Natural killer cell (primary cell): ENCODE results near the gene MAST4. TPM values are rescaled to one million over a fixed set of nuclear protein-coding genes. Genes with fewer than 3 reads are reported as not detected.

Experiments used
- ATAC-seq, 3 donors: fragments of 150-1000 bp in 2 of 3; fragments of 200-7000 bp in 1 of 3; cut with Tn5 transposase; 1 replicate in 1 of 3; 2 replicates in 2 of 3; pipeline ENCODE4 v1.10.0; 2021; ENCODE audit warnings: mild to moderate bottlenecking in 2 of 3, moderate library complexity in 2 of 3
- DNase-seq, 2 donors: peaks; one replicate each; pipeline versions ENCODE4 v3.0.0 to v3.0.0-alpha.2; 2013 to 2021; ENCODE audit warnings: mixed read lengths in 1 of 2
- H3K27ac ChIP-seq: one replicate; pipeline ENCODE4 v1.5.1; 2013; ENCODE audit warnings: mild to moderate bottlenecking, low read length
- H3K27me3 ChIP-seq: one replicate; pipeline ENCODE4 v1.6.1; 2013; ENCODE audit warnings: low read length; ENCODE audit not compliant: control insufficient read depth, insufficient read depth
- H3K36me3 ChIP-seq: one replicate; pipeline ENCODE4 v1.6.1; 2013; ENCODE audit warnings: low read length; ENCODE audit not compliant: control insufficient read depth, insufficient read depth
- H3K4me1 ChIP-seq: one replicate; pipeline ENCODE4 v1.6.1; 2013; ENCODE audit warnings: low read length; ENCODE audit not compliant: control insufficient read depth, insufficient read depth
- H3K4me3 ChIP-seq: one replicate; pipeline ENCODE4 v1.5.1; 2013; ENCODE audit warnings: low read length
- H3K9me3 ChIP-seq: one replicate; pipeline ENCODE4 v1.6.1; 2013; ENCODE audit warnings: low read length; ENCODE audit not compliant: control insufficient read depth, insufficient read depth
- H3K27ac Mint-ChIP-seq, 2 donors: one replicate each; pipeline ENCODE4 v1.8.0; 2022; ENCODE audit warnings: mild to moderate bottlenecking in 2 of 2, mixed read lengths in 2 of 2, moderate library complexity in 1 of 2
- H3K27me3 Mint-ChIP-seq, 2 donors: one replicate each; pipeline ENCODE4 v1.8.0; 2022; ENCODE audit warnings: low read depth in 2 of 2, mixed read lengths in 2 of 2
- H3K36me3 Mint-ChIP-seq: one replicate; pipeline ENCODE4 v1.8.0; 2022; ENCODE audit warnings: mixed read lengths
- H3K4me1 Mint-ChIP-seq, 2 donors: one replicate each; pipeline ENCODE4 v1.8.0; 2022; ENCODE audit warnings: mixed read lengths in 2 of 2
- H3K4me3 Mint-ChIP-seq: one replicate; pipeline ENCODE4 v1.8.0; 2022; ENCODE audit warnings: mild to moderate bottlenecking, moderate library complexity, mixed read lengths
- H3K9me3 Mint-ChIP-seq, 2 donors: one replicate each; pipeline ENCODE4 v1.8.0; 2022; ENCODE audit warnings: mixed read lengths in 2 of 2
- CTCF ChIP-seq: fragments of 200-600 bp; IDR thresholded peaks from one replicate; pipeline ENCODE4 v1.8.0; 2022; ENCODE audit warnings: antibody characterized with exemption
- WGBS: methylation state at CpG from one replicate; pipeline ENCODE4 v1.1.7; 2013; ENCODE audit warnings: missing lambda C conversion rate; ENCODE audit not compliant: insufficient coverage; 5-methylcytosine and 5-hydroxymethylcytosine counted together
- intact Hi-C: fragments of 100-400 bp; cut with micrococcal nuclease; formaldehyde crosslinking; loops from one replicate; pipeline ENCODE4 v1.14.2; 2022
- total RNA-seq, 4 donors: library from RNA; stranded (reverse); fragments of 120-200 nt in 1 of 4; gene quantifications; one replicate each; pipeline versions ENCODE4 v1.2.3 to v1.2.4, GENCODE V29; 2013 to 2022

MAST4 gene
- total RNA-seq, 3 donors from 2014 or later (not counting 1 experiment from before 2014, with no cell fraction given): 6.5 to 14.1 (median 12.7) TPM

GRCh38 chr5:66724349-66725139 is 128.4 kb downstream of the MAST4 start:
- no peaks in the 10 kb centered on the region for H3K36me3 ChIP-seq
- no peak overlapping the region for H3K27ac ChIP-seq
- DNase-seq: no peak
- 100% methylated on average over 2 of the region's 2 CpGs for WGBS
- TF ChIP-seq CTCF: no peak
- Mint-ChIP-seq H3K27me3 (peaks cover 0 to 14% of the 10 kb centered on the region in 2 donors), H3K9me3 (no peaks in the 10 kb centered on the region), H3K36me3 (no peaks in the 10 kb centered on the region), H3K4me3 (no peak overlapping the region), H3K27ac (no peak overlapping the region), H3K4me1 (no peaks in the 10 kb centered on the region)
- H3K27me3 ChIP-seq: no peaks in the 10 kb centered on the region
- H3K4me1 ChIP-seq: no peaks in the 10 kb centered on the region
- ATAC-seq: no peak
- intact Hi-C loops: no loop called here
- no peak overlapping the region for H3K4me3 ChIP-seq
- H3K9me3 ChIP-seq: no peaks in the 10 kb centered on the region

- no peaks in the 10 kb centered on the region for H3K4me1 ChIP-seq
- H3K4me1 Mint-ChIP-seq: no peaks in the 10 kb centered on the region
- H3K27ac Mint-ChIP-seq: no peak overlapping the region
- no peaks in the 10 kb centered on the region for H3K9me3 Mint-ChIP-seq
- no peak overlapping the region for H3K4me3 ChIP-seq
- whole genome bisulfite sequencing: 77% methylated on average over 2 of the region's 2 CpGs
- no peaks in the 10 kb centered on the region for H3K36me3 ChIP-seq
- H3K36me3 Mint-ChIP-seq: no peaks in the 10 kb centered on the region
- peaks cover 3 to 8% of the 10 kb centered on the region in 2 donors for H3K27me3 Mint-ChIP-seq
- no peak overlapping the region for H3K4me3 Mint-ChIP-seq
- no peak for DNase-seq
- no peaks in the 10 kb centered on the region for H3K27me3 ChIP-seq
- H3K27ac ChIP-seq: no peak overlapping the region
- H3K9me3 ChIP-seq: no peaks in the 10 kb centered on the region
- intact Hi-C loops: no loop called here
- no peak for ATAC-seq
- no peak for TF ChIP-seq CTCF
Measured at GRCh38 chr5:66727630-66728029, 131.4 kb downstream of the MAST4 start.

- no peaks in the 10 kb centered on the region for H3K36me3 ChIP-seq
- no peak overlapping the region for H3K4me3 ChIP-seq
- peaks cover 6 to 12% of the 10 kb centered on the region in 2 donors for H3K27me3 Mint-ChIP-seq
- no peaks in the 10 kb centered on the region for H3K9me3 ChIP-seq
- H3K36me3 Mint-ChIP-seq: no peaks in the 10 kb centered on the region
- no peak overlapping the region for H3K4me3 Mint-ChIP-seq
- H3K4me1 ChIP-seq: no peaks in the 10 kb centered on the region
- ATAC-seq (no peak), DNase-seq (no peak)
- no peaks in the 10 kb centered on the region for H3K4me1 Mint-ChIP-seq
- intact Hi-C loops: no loop called here
- WGBS: 100% methylated on average over 1 of the region's 1 CpG
- H3K27ac Mint-ChIP-seq: no peak overlapping the region
- no peak overlapping the region for H3K27ac ChIP-seq
- H3K9me3 Mint-ChIP-seq: no peaks in the 10 kb centered on the region
- no peak for TF ChIP-seq CTCF
- no peaks in the 10 kb centered on the region for H3K27me3 ChIP-seq
Measured at GRCh38 chr5:66728049-66728448, 131.9 kb downstream of the MAST4 start.

GRCh38 chr5:66737096-66737495 is 140.9 kb downstream of the MAST4 start:
- no peak for TF ChIP-seq CTCF
- H3K27ac ChIP-seq: no peak overlapping the region
- H3K36me3 ChIP-seq: no peaks in the 10 kb centered on the region
- H3K9me3 Mint-ChIP-seq: no peaks in the 10 kb centered on the region
- H3K4me3 Mint-ChIP-seq: no peak overlapping the region
- ATAC-seq (no peak), DNase-seq (no peak)
- H3K36me3 Mint-ChIP-seq: no peaks in the 10 kb centered on the region
- H3K4me1 Mint-ChIP-seq: no peaks in the 10 kb centered on the region
- H3K27me3 Mint-ChIP-seq: peaks cover 6 to 10% of the 10 kb centered on the region in 2 donors
- H3K27ac Mint-ChIP-seq: no peak overlapping the region
- no peak overlapping the region for H3K4me3 ChIP-seq
- H3K4me1 ChIP-seq: no peaks in the 10 kb centered on the region
- no peaks in the 10 kb centered on the region for H3K9me3 ChIP-seq
- intact Hi-C loops: no loop called here
- no peaks in the 10 kb centered on the region for H3K27me3 ChIP-seq
